Measurements from ENCODE around the gene FAM3C. TPM values are rescaled to one million over a fixed set of nuclear protein-coding genes. Genes with fewer than 3 reads are reported as not detected.

FAM3C gene
- total and polyA plus RNA-seq, 10 of the 15 experiments (the other 5 are each of a cell fraction or from before 2014, with no cell fraction given), result 11.0 to 110 (median 27.8) TPM

- H3K27ac ChIP-seq (ENCODE audit: control insufficient read depth, insufficient read depth), result no peak overlapping the region
- intact Hi-C loops (cut with micrococcal nuclease; ENCODE audit: unreplicated experiment) (no loop called here), in situ Hi-C loops (cut with MboI) (no loop called here)
- no peak for DNase-seq (ENCODE audit: low read depth, low spot score)
- H3K9me3 ChIP-seq (replicated peaks; ENCODE audit: control insufficient read depth, insufficient read depth, low read length), result no peaks in the 10 kb centered on the region
- TF ChIP-seq ZNF24 (IDR thresholded peaks at IDR 0.05), result no peak
- TF ChIP-seq PBX3 (IDR thresholded peaks at IDR 0.05; ENCODE audit: insufficient replicate concordance, low read depth, low read length), result no peak
- TF ChIP-seq HSF1 (IDR thresholded peaks at IDR 0.05; ENCODE audit: low read depth, low read length), result no peak
- no peak for TF ChIP-seq USF1 (IDR thresholded peaks at IDR 0.05; ENCODE audit: borderline replicate concordance, extremely low read length, insufficient read depth, low read depth, low read length)
- TF ChIP-seq SRF (IDR thresholded peaks at IDR 0.05; ENCODE audit: low read depth in 2 of 2, low read length in 2 of 2), result no peak
- TF ChIP-seq WRNIP1 (IDR thresholded peaks at IDR 0.05; ENCODE audit: borderline replicate concordance, low read depth, low read length), result no peak
- no peak for TF ChIP-seq KAT2A (conservative IDR thresholded peaks at IDR 0.05; ENCODE audit: control insufficient read depth, low read depth, low read length)
- TF ChIP-seq TCF3 (IDR thresholded peaks at IDR 0.05; ENCODE audit: borderline replicate concordance, insufficient read depth, low read depth, low read length), result no peak
- no peak for TF ChIP-seq NR2C2 (IDR thresholded peaks at IDR 0.05; ENCODE audit: borderline replicate concordance, control insufficient read depth, insufficient read length, low read depth)
- no peak for TF ChIP-seq POU2F2 (IDR thresholded peaks at IDR 0.05; ENCODE audit: borderline replicate concordance, low read depth, low read length)
- TF ChIP-seq TAF1 (IDR thresholded peaks at IDR 0.05; ENCODE audit: borderline replicate concordance, low read depth, low read length), result no peak
- TF ChIP-seq NFIC (IDR thresholded peaks at IDR 0.05; ENCODE audit: low read depth, low read length), result no peak
- TF ChIP-seq NFXL1 (IDR thresholded peaks at IDR 0.05; ENCODE audit: borderline replicate concordance), result no peak
- TF ChIP-seq ZZZ3 (IDR thresholded peaks at IDR 0.05; ENCODE audit: control insufficient read depth, insufficient read length, low read depth), result no peak
- TF ChIP-seq SKIL (IDR thresholded peaks at IDR 0.05; ENCODE audit: low read depth, poor library complexity, severe bottlenecking), result no peak
- no peak for TF ChIP-seq MYC (IDR thresholded peaks at IDR 0.05; ENCODE audit: insufficient read depth, insufficient read length, insufficient replicate concordance, low read length, severe bottlenecking)
- no peak for TF ChIP-seq LARP7 (IDR thresholded peaks at IDR 0.05)
- no peak for TF ChIP-seq IRF5 (IDR thresholded peaks at IDR 0.05; ENCODE audit: borderline replicate concordance)
- no peaks in the 10 kb centered on the region for H3K27me3 ChIP-seq (replicated peaks in 1 of 2; ENCODE audit: control insufficient read depth in 2 of 2, insufficient read depth in 2 of 2, low read length in 1 of 2)
- no peak overlapping the region for H3K4me3 ChIP-seq
- H3K9ac ChIP-seq (ENCODE audit: control insufficient read depth, insufficient read depth, low read length), result no peak overlapping the region
- ChIA-PET CTCF (interaction anchor here (2.3 kb wide), 1 partner anchor 8 kb away, joined by 10 read pairs; the partner anchor contains the start of gene FAM3C), SMC1A (ENCODE audit: uncharacterized antibody, unreplicated experiment) (no interaction called here), RAD21 (ENCODE audit: unreplicated experiment) (no interaction called here), POLR2A (no interaction called here)
- no peaks in the 10 kb centered on the region for H3K36me3 ChIP-seq (ENCODE audit: control insufficient read depth in 2 of 2, insufficient read depth in 2 of 2, low read length in 1 of 2)
- ATAC-seq, result no peak
- 76% methylated on average over 2 of the region's 2 CpGs for WGBS (ENCODE audit: insufficient coverage, insufficient replicate concordance, low lambda C conversion rate, missing lambda C conversion rate)
- no peaks in the 10 kb centered on the region for H3K4me1 ChIP-seq (ENCODE audit: control insufficient read depth, insufficient read depth, low read length)
- no peaks in the 10 kb centered on the region for H4K20me1 ChIP-seq (ENCODE audit: control insufficient read depth, insufficient read depth)
- H3K4me2 ChIP-seq (ENCODE audit: control insufficient read depth, insufficient read depth), result no peak overlapping the region
- H3K79me2 ChIP-seq (ENCODE audit: control insufficient read depth, insufficient read depth, low read length), result no peaks in the 10 kb centered on the region
- no TSS peak for BruUV-seq (replicated peaks)
- H2AFZ ChIP-seq (ENCODE audit: control insufficient read depth, low read depth, low read length), result no peak overlapping the region
- FAIRE-seq, result no peak
These were observed 8.2 kb upstream of the FAM3C start for GRCh38 chr7:121404348-121404747.

Data from GM12878 (cell line).